ENCODE measurements around the gene PTPN23. TPM values are rescaled to one million over a fixed set of nuclear protein-coding genes. Genes with fewer than 3 reads are reported as not detected.

PTPN23 gene
- total RNA-seq, 2 experiments from 2014 or later, result 20.7 to 22.6 TPM

GRCh38 chr3:47410417-47410720, 29.5 kb downstream of the PTPN23 start:
- Mint-ChIP-seq H3K27me3 (no peaks in the 10 kb centered on the region), H3K36me3 (ENCODE audit: low read depth) (peaks cover 13% of the 10 kb centered on the region), H3K4me3 (no peak overlapping the region), H3K4me1 (ENCODE audit: low read depth) (no peaks in the 10 kb centered on the region), H3K27ac (no peak overlapping the region), H3K9me3 (no peaks in the 10 kb centered on the region)
- ATAC-seq (no peak), DNase-seq (no peak)
- POLR2A ChIA-PET, result interaction anchor here (1.5 kb wide), 1 partner anchor 11 kb away, joined by 4 read pairs; no protein-coding TSS in a partner anchor
- no peak for TF ChIP-seq CTCF (IDR thresholded peaks at IDR 0.05)
- CTCF ChIA-PET, result interaction anchor here (3.4 kb wide), 1 partner anchor 11 kb away, joined by 15 read pairs; no protein-coding TSS in a partner anchor
- intact Hi-C loops (cut with micrococcal nuclease), result no loop called here

- POLR2A ChIA-PET, result interaction anchor here (1.1 to 1.4 kb wide), 2 partner anchors 10 to 12 kb away, joined by 3 to 4 read pairs; no protein-coding TSS in a partner anchor
- CTCF ChIA-PET, result interaction anchor here (3.4 kb wide), 1 partner anchor 10 kb away, joined by 15 read pairs; no protein-coding TSS in a partner anchor
- H3K9me3 Mint-ChIP-seq, result no peaks in the 10 kb centered on the region
- ATAC-seq, result no peak
- no peaks in the 10 kb centered on the region for H3K27me3 Mint-ChIP-seq
- TF ChIP-seq CTCF (IDR thresholded peaks at IDR 0.05), result no peak
- intact Hi-C loops (cut with micrococcal nuclease), result no loop called here
- DNase-seq, result no peak
- peaks cover 17% of the 10 kb centered on the region for H3K36me3 Mint-ChIP-seq (ENCODE audit: low read depth)
- no peaks in the 10 kb centered on the region for H3K4me1 Mint-ChIP-seq (ENCODE audit: low read depth)
- no peak overlapping the region for H3K27ac Mint-ChIP-seq
- no peak overlapping the region for H3K4me3 Mint-ChIP-seq
Measured at GRCh38 chr3:47410801-47411646, 30.2 kb downstream of the PTPN23 start.

- CTCF ChIA-PET, result interaction anchor here (1.5 to 3.4 kb wide), 2 partner anchors 9 to 13 kb away, joined by 3 to 15 read pairs; no protein-coding TSS in a partner anchor
- POLR2A ChIA-PET, result interaction anchor here (1.1 to 1.4 kb wide), 2 partner anchors 9 to 13 kb away, joined by 3 to 4 read pairs; no protein-coding TSS in a partner anchor
- no peak for DNase-seq
- Mint-ChIP-seq H3K4me3 (no peak overlapping the region), H3K27me3 (no peaks in the 10 kb centered on the region), H3K27ac (no peak overlapping the region), H3K9me3 (no peaks in the 10 kb centered on the region), H3K4me1 (ENCODE audit: low read depth) (no peaks in the 10 kb centered on the region), H3K36me3 (ENCODE audit: low read depth) (peaks cover 17% of the 10 kb centered on the region)
- intact Hi-C loops (cut with micrococcal nuclease), result no loop called here
- TF ChIP-seq CTCF (IDR thresholded peaks at IDR 0.05), result no peak
- ATAC-seq, result no peak
Measured at GRCh38 chr3:47411696-47412452, 31.1 kb downstream of the PTPN23 start.

- intact Hi-C loops (cut with micrococcal nuclease), result no loop called here
- DNase-seq (no peak), ATAC-seq (no peak)
- Mint-ChIP-seq H3K27ac (no peak overlapping the region), H3K27me3 (no peaks in the 10 kb centered on the region), H3K4me1 (ENCODE audit: low read depth) (no peaks in the 10 kb centered on the region), H3K4me3 (no peak overlapping the region), H3K36me3 (ENCODE audit: low read depth) (peaks cover 17% of the 10 kb centered on the region), H3K9me3 (no peaks in the 10 kb centered on the region)
- ChIA-PET CTCF (interaction anchor here (1.5 to 3.4 kb wide), 2 partner anchors 9 to 13 kb away, joined by 3 to 15 read pairs; no protein-coding TSS in a partner anchor), POLR2A (interaction anchor here (0.8 to 1.4 kb wide), 3 partner anchors 9 to 12 kb away, joined by 3 to 5 read pairs (median 3); no protein-coding TSS in a partner anchor)
- no peak for TF ChIP-seq CTCF (IDR thresholded peaks at IDR 0.05)
Measured at GRCh38 chr3:47412453-47412756, 31.6 kb downstream of the PTPN23 start.
